Neural crest cell (in vitro differentiated cells): Measurements from ENCODE around the gene MPP3. TPM values are rescaled to one million over a fixed set of nuclear protein-coding genes. Genes with fewer than 3 reads are reported as not detected.

Experiments
- DNase-seq: peaks from one replicate; pipeline ENCODE4 v3.0.0; 2021; ENCODE audit warnings: low read depth, mixed read lengths, low spot score
- H3K27ac Mint-ChIP-seq: one replicate; pipeline ENCODE4 v1.8.0; 2021; ENCODE audit warnings: mild to moderate bottlenecking, mixed read lengths; ENCODE audit not compliant: unreplicated experiment
- H3K27me3 Mint-ChIP-seq: 2 replicates; pipeline ENCODE4 v1.8.0; 2021; ENCODE audit warnings: low read depth, mild to moderate bottlenecking, mixed read lengths
- H3K36me3 Mint-ChIP-seq: 2 replicates; pipeline ENCODE4 v1.8.0; 2021; ENCODE audit warnings: low read depth, mild to moderate bottlenecking, mixed read lengths
- H3K4me1 Mint-ChIP-seq: 2 replicates; pipeline ENCODE4 v1.8.0; 2021; ENCODE audit warnings: mixed read lengths
- H3K4me3 Mint-ChIP-seq: one replicate; pipeline ENCODE4 v1.8.0; 2021; ENCODE audit warnings: mild to moderate bottlenecking, mixed read lengths
- H3K9me3 Mint-ChIP-seq: 2 replicates; pipeline ENCODE4 v1.8.0; 2021; ENCODE audit warnings: mixed read lengths
- CTCF ChIP-seq: fragments of 200-600 bp; sonication (generic); conservative IDR thresholded peaks from 2 replicates; pipeline ENCODE4 v1.5.0; 2021; ENCODE audit warnings: antibody characterized with exemption, mild to moderate bottlenecking
- long read RNA-seq: library from polyadenylated mRNA; unstranded; transcript quantifications from one replicate; pipeline ENCODE4 v2.0.0, GENCODE V29; 2020
- total RNA-seq: library from RNA; stranded (reverse); gene quantifications from 2 replicates; pipeline ENCODE4 v1.2.1, GENCODE V29; 2021

MPP3 gene, protein sequence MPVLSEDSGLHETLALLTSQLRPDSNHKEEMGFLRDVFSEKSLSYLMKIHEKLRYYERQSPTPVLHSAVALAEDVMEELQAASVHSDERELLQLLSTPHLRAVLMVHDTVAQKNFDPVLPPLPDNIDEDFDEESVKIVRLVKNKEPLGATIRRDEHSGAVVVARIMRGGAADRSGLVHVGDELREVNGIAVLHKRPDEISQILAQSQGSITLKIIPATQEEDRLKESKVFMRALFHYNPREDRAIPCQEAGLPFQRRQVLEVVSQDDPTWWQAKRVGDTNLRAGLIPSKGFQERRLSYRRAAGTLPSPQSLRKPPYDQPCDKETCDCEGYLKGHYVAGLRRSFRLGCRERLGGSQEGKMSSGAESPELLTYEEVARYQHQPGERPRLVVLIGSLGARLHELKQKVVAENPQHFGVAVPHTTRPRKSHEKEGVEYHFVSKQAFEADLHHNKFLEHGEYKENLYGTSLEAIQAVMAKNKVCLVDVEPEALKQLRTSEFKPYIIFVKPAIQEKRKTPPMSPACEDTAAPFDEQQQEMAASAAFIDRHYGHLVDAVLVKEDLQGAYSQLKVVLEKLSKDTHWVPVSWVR
- 13.8 and 14.4 TPM in 2 replicates for total RNA-seq
- long read RNA-seq, partial matches to known transcripts, result 7 of 13 reads
- long read RNA-seq, other reads (novel, unspliced or antisense), result 6 of 13 reads

DNA sequence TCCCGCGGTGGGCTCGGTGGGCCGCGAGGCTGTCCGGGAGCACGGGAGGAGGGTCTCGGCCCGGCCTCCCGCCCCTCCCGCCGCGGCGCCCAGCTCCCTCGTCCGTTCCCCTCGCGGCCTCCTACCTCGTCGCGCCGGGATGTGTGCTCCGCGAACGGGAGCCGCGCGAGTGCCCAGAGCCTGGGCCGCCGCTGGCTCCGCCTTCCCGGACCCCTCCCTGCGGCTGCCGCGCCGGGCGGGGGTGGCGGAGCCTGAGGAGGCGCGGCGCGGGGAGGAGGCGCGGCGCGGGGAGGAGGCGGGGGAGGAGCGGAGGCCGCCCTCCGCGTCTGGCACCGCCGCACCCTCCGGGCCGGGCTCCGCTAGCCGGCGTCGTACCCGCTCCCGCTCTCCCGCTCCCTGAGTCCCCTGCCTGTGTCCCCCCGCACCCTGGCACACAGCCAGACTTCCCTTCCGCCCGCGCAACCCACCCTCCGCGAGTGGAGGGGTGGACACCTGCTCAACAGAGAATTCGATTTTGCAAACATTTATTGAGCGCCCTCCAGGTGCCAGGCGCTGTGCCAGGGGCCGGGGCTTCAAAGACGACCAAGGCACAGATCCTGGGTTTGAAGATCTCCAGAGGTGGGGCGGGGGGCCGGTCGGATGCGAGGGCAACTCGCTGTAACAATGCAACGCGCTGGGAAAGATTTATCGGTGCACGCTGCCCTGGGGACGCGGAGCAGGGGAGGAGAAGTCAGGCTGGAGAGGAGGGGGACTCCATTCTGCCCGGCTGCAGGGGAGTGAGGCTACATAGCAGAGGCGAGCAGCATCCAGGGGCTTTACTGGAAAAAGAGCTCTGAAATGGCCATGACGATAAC lies at the start of gene MPP3:
TSS of gene MPP3 (minus strand) at position 171 of the 854 bp plus-strand sequence. CDS start 1,240 bp downstream, outside the sequence.
- Mint-ChIP-seq H3K36me3 (no peaks in the 10 kb centered on the region), H3K4me1 (peaks cover 39% of the 10 kb centered on the region), H3K4me3 (peak within 1 kb of the TSS; percentile 91), H3K9me3 (no peaks in the 10 kb centered on the region), H3K27ac (peak within 1 kb of the TSS; percentile 67), H3K27me3 (peaks cover 16% of the 10 kb centered on the region)
- peak; percentile 34 for DNase-seq
- no peak for TF ChIP-seq CTCF

GRCh38 chr17:43881758-43882505 lies 49.0 kb upstream of the MPP3 start:
- DNase-seq, result no peak
- H3K4me1 Mint-ChIP-seq, result peaks cover 6% of the 10 kb centered on the region
- H3K4me3 Mint-ChIP-seq, result no peak overlapping the region
- no peaks in the 10 kb centered on the region for H3K9me3 Mint-ChIP-seq
- no peaks in the 10 kb centered on the region for H3K36me3 Mint-ChIP-seq
- H3K27me3 Mint-ChIP-seq, result no peaks in the 10 kb centered on the region
- H3K27ac Mint-ChIP-seq, result no peak overlapping the region
- no peak for TF ChIP-seq CTCF

- no peak for DNase-seq
- Mint-ChIP-seq H3K9me3 (no peaks in the 10 kb centered on the region), H3K27me3 (no peaks in the 10 kb centered on the region), H3K36me3 (no peaks in the 10 kb centered on the region), H3K4me1 (peaks cover 6% of the 10 kb centered on the region), H3K27ac (no peak overlapping the region), H3K4me3 (no peak overlapping the region)
- TF ChIP-seq CTCF, result no peak
These were observed 48.2 kb upstream of the MPP3 start for GRCh38 chr17:43881181-43881580.

GRCh38 chr17:43880420-43880991 lies 47.6 kb upstream of the MPP3 start:
- H3K36me3 Mint-ChIP-seq, result no peaks in the 10 kb centered on the region
- H3K27ac Mint-ChIP-seq, result no peak overlapping the region
- no peaks in the 10 kb centered on the region for H3K27me3 Mint-ChIP-seq
- no peak overlapping the region for H3K4me3 Mint-ChIP-seq
- H3K4me1 Mint-ChIP-seq, result peaks cover 6% of the 10 kb centered on the region
- peak; percentile 39 for DNase-seq
- no peaks in the 10 kb centered on the region for H3K9me3 Mint-ChIP-seq
- TF ChIP-seq CTCF, result peak; percentile 70
